Naive thymus-derived CD4-positive, alpha-beta T cell (primary cell): ENCODE results near the gene PTPN1. TPM values are rescaled to one million over a fixed set of nuclear protein-coding genes. Genes with fewer than 3 reads are reported as not detected.

Experiments
- ATAC-seq: fragments of 150-1000 bp; cut with Tn5 transposase; 2 replicates; pipeline ENCODE4 v1.10.0; 2021; ENCODE audit warnings: mild to moderate bottlenecking, moderate library complexity
- CTCF ChIA-PET: fragments of 350-600 bp; sonication (Branson Sonifier 250); formaldehyde crosslinking; loops from one replicate; lab custom pipeline; 2021; ENCODE audit warnings: antibody characterized with exemption; lab: Charles Lee
- POLR2A ChIA-PET: fragments of 350-600 bp; sonication (Branson Sonifier 250); formaldehyde crosslinking; loops from one replicate; lab custom pipeline; 2021; ENCODE audit warnings: antibody characterized with exemption, inconsistent platforms; lab: Charles Lee
- DNase-seq, 9 donors: peaks; one replicate each; pipeline versions ENCODE4 v3.0.0 to v3.0.0-alpha.2; 2020 to 2022; ENCODE audit warnings: mixed read lengths in 1 of 9
- H3K27ac ChIP-seq: one replicate; pipeline ENCODE4 v1.7.0; 2013; ENCODE audit warnings: mild to moderate bottlenecking, low read depth, low read length, moderate library complexity
- H3K27me3 ChIP-seq, 2 donors: one replicate each; pipeline ENCODE4 v1.7.0; 2013; ENCODE audit warnings: low read length in 2 of 2, mild to moderate bottlenecking in 2 of 2, moderate library complexity in 2 of 2; ENCODE audit not compliant: control insufficient read depth in 2 of 2, insufficient read depth in 2 of 2
- H3K36me3 ChIP-seq, 3 experiments: 1 replicate in 2 of 3; 2 replicates in 1 of 3; pipeline ENCODE4 v1.7.0; 2013; ENCODE audit warnings: low read length in 3 of 3, mild to moderate bottlenecking in 3 of 3, moderate library complexity in 1 of 3; ENCODE audit not compliant: insufficient read depth in 3 of 3, control insufficient read depth in 2 of 3
- H3K4me1 ChIP-seq, 2 donors: one replicate each; pipeline ENCODE4 v1.7.0; 2013; ENCODE audit warnings: low read length in 2 of 2, mild to moderate bottlenecking in 2 of 2, moderate library complexity in 1 of 2; ENCODE audit not compliant: control insufficient read depth in 2 of 2, insufficient read depth in 2 of 2
- H3K4me3 ChIP-seq: 2 replicates; pipeline ENCODE4 v1.7.0; 2013; ENCODE audit warnings: mild to moderate bottlenecking, low read length
- H3K9me3 ChIP-seq, 3 experiments: 1 replicate in 2 of 3; 2 replicates in 1 of 3; pipeline ENCODE4 v1.7.0; 2013; ENCODE audit warnings: low read length in 3 of 3; ENCODE audit not compliant: control insufficient read depth in 2 of 3
- H3K27ac Mint-ChIP-seq, 9 donors: one replicate each; pipeline ENCODE4 v1.8.0; 2020 to 2022; ENCODE audit warnings: mixed read lengths in 9 of 9, mild to moderate bottlenecking in 8 of 9, moderate library complexity in 5 of 9, inconsistent platforms in 2 of 9
- H3K27me3 Mint-ChIP-seq, 5 donors: one replicate each; pipeline ENCODE4 v1.8.0; 2021 to 2022; ENCODE audit warnings: mixed read lengths in 5 of 5, mild to moderate bottlenecking in 1 of 5
- H3K36me3 Mint-ChIP-seq, 5 donors: one replicate each; pipeline ENCODE4 v1.8.0; 2020 to 2022; ENCODE audit warnings: mixed read lengths in 5 of 5, mild to moderate bottlenecking in 3 of 5, inconsistent platforms in 1 of 5
- H3K4me1 Mint-ChIP-seq, 7 donors: one replicate each; pipeline ENCODE4 v1.8.0; 2020 to 2022; ENCODE audit warnings: mixed read lengths in 7 of 7, mild to moderate bottlenecking in 3 of 7, inconsistent platforms in 1 of 7
- H3K4me3 Mint-ChIP-seq, 10 donors: one replicate each; pipeline ENCODE4 v1.8.0; 2020 to 2022; ENCODE audit warnings: mild to moderate bottlenecking in 10 of 10, mixed read lengths in 10 of 10, moderate library complexity in 6 of 10, inconsistent platforms in 2 of 10
- H3K9me3 Mint-ChIP-seq, 11 donors: one replicate each; pipeline ENCODE4 v1.8.0; 2020 to 2022; ENCODE audit warnings: mixed read lengths in 11 of 11, mild to moderate bottlenecking in 4 of 11, inconsistent platforms in 1 of 11, moderate library complexity in 1 of 11
- intact Hi-C, 2 donors: fragments of 100-400 bp; cut with micrococcal nuclease; formaldehyde crosslinking; loops; one replicate each; pipeline ENCODE4 v1.15.1; 2023
- polyA plus RNA-seq, 2 donors: library from polyadenylated mRNA; unstranded; fragments of 300-500 nt; fragmentation: Illumina TruSeq; gene quantifications; one replicate each; pipeline ENCODE4 v1.2.3, GENCODE V29; 2021
- total RNA-seq, 6 experiments: library from RNA in 5 of 6; stranded (reverse) in 5 of 6; gene quantifications; 1 replicate in 5 of 6; 2 replicates in 1 of 6; pipeline ENCODE4 v1.2.3 and lab custom pipeline; 2021 to 2026

Gene PTPN1
- total and polyA plus RNA-seq, 7 experiments from 2014 or later, result 30.4 to 80.5 (median 59.7) TPM

DNA sequence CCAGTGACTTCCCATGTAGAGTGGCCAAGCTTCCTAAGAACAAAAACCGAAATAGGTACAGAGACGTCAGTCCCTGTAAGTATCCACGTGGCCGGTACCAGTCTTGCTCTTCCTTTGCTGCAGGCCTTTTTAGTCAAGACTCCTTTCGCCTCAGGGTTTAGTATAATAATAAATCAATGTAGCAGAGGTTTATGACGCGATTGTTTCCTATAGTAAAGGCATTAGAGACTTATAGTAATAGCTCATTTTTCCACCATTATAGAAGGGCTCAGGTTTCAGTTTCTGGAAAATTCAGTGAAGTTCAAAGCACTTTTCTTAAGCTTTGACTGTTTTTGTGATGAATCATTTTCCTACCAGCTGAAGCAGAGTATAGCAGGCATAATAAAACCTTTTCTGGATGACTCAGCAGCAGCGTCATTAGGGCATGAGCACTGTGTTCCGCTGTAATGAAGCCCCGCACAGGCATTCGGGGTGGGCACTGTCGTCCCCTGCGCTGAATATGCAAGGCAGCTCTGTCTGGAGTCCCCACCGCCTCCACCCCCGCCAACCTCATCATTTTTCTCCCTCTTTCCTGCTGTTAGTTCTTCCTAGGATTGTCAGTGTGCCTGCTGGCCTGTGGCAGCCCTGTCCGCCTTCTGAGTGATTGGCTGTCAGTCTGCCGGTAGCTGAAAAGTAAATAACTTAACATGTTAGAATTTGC lies 51.3 kb downstream of the PTPN1 start:
- no peaks in the 10 kb centered on the region for H3K27me3 ChIP-seq
- ChIA-PET CTCF (interaction anchor here (1.1 kb wide), 1 partner anchor 379 kb away, joined by 3 read pairs; no protein-coding TSS in a partner anchor), POLR2A (interaction anchor here (0.6 to 5.6 kb wide), 3 partner anchors 12 to 50 kb away, joined by 3 to 24 read pairs (median 4); partner anchors contain the start of gene PTPN1)
- H3K36me3 ChIP-seq, result peaks cover 8 to 54% (median 19%) of the 10 kb centered on the region in 3 experiments
- ATAC-seq, result no peak
- H3K27ac ChIP-seq, result no peak overlapping the region
- no peak overlapping the region for H3K4me3 ChIP-seq
- peak overlapping the region in 2 of 10 donors; percentile 25 to 40 for H3K4me3 Mint-ChIP-seq
- peak overlapping the region in 8 of 9 donors; percentile 6 to 86 (median 48) for H3K27ac Mint-ChIP-seq
- peak in 1 of 9 donors; percentile 62 for DNase-seq
- H3K27me3 Mint-ChIP-seq, result no peaks in the 10 kb centered on the region
- H3K4me1 Mint-ChIP-seq, result peaks cover 30 to 65% (median 48%) of the 10 kb centered on the region in 7 donors
- H3K36me3 Mint-ChIP-seq, result peaks cover 9 to 38% (median 20%) of the 10 kb centered on the region in 5 donors
- peaks cover 0 to 3% of the 10 kb centered on the region in 2 donors for H3K4me1 ChIP-seq
- intact Hi-C loops, result no loop called here
- no peaks in the 10 kb centered on the region for H3K9me3 ChIP-seq
- H3K9me3 Mint-ChIP-seq, result no peaks in the 10 kb centered on the region

DNA sequence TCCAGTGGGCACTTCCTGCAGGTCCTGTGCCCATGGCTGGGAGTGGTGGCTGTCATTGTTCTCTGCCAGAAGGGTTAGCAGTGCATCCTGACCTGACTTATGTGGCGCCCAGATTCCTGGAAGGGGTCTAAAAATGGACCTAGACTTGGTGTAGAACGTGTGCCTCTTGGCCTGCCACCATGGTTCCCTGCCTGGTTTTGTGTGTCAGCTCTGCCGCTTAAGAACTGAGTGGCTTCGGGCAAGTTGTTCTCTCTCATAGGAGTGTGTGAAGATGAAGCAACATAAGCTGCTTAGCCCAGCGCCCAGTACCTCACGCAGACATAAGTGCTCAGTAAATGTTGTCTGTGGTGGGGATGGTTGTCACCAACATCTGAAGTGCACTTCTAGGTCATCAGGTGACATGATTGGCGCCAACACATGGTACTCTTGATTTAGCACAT lies 52.1 kb downstream of the PTPN1 start:
- Mint-ChIP-seq H3K4me1 (peaks cover 36 to 67% (median 52%) of the 10 kb centered on the region in 7 donors), H3K36me3 (peaks cover 9 to 41% (median 25%) of the 10 kb centered on the region in 5 donors), H3K4me3 (no peak overlapping the region), H3K9me3 (no peaks in the 10 kb centered on the region), H3K27ac (peak overlapping the region in 8 of 9 donors; percentile 5 to 81 (median 40)), H3K27me3 (no peaks in the 10 kb centered on the region)
- H3K36me3 ChIP-seq, result peaks cover 8 to 58% (median 19%) of the 10 kb centered on the region in 3 experiments
- intact Hi-C loops, result no loop called here
- ChIA-PET POLR2A (interaction anchor here (0.6 to 5.6 kb wide), 2 partner anchors 41 to 51 kb away, joined by 3 to 24 read pairs; partner anchors contain the start of gene PTPN1), CTCF (interaction anchor here (2.3 kb wide), 1 partner anchor 13 kb away, joined by 5 read pairs; no protein-coding TSS in a partner anchor)
- H3K27ac ChIP-seq, result no peak overlapping the region
- no peak overlapping the region for H3K4me3 ChIP-seq
- ATAC-seq (no peak), DNase-seq (no peak)
- peaks cover 0 to 3% of the 10 kb centered on the region in 2 donors for H3K4me1 ChIP-seq
- no peaks in the 10 kb centered on the region for H3K27me3 ChIP-seq
- no peaks in the 10 kb centered on the region for H3K9me3 ChIP-seq

DNA sequence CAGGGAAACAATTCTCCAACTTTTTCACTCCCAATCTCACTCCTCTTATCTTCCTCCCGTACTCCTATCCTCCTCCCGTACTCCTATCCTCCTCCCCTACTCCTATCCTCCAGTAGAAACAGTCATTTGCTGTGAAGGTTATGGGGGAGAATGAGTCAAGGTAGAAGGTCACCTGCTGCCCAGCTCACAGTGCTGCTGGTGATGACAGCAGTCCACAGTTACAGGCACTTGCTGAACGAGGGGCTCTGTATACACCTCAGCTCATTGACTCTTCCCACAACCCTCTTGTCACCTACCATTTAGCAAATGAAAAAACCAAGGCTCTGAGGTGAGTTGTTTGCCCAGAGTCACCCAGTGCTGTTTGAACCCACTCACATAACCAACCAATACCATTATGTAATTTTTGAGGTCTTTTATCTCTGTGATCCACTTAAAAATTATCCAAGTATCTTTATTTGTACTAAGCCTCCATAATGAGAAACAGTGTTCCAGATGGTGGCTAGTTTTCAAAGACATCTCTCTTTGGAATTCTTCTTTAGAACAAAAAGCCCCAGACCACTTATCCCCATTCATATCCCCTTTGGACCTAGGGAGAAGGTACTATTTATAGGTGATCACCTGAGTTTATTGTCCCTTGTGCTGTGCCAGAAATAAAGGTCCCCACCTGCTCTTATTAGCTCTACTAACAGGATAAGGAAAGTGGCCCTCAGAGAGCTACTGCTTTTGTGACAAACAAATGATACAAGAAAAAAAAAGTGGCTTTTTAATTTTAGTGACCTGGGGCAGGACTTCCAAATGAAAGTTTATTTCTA lies 53.2 kb downstream of the PTPN1 start:
- Mint-ChIP-seq H3K36me3 (peaks cover 13 to 43% (median 20%) of the 10 kb centered on the region in 5 donors), H3K9me3 (no peaks in the 10 kb centered on the region), H3K4me1 (peaks cover 40 to 72% (median 56%) of the 10 kb centered on the region in 7 donors), H3K27me3 (no peaks in the 10 kb centered on the region), H3K4me3 (no peak overlapping the region), H3K27ac (peak overlapping the region in 7 of 9 donors; percentile 14 to 81 (median 59))
- CTCF ChIA-PET, result interaction anchor here (0.9 to 2.3 kb wide), 2 partner anchors 12 to 14 kb away, joined by 3 to 5 read pairs; no protein-coding TSS in a partner anchor
- intact Hi-C loops, result no loop called here
- Histone ChIP-seq H3K4me1 (peaks cover 0 to 3% of the 10 kb centered on the region in 2 donors), H3K4me3 (no peak overlapping the region), H3K36me3 (peaks cover 8 to 63% (median 19%) of the 10 kb centered on the region in 3 experiments), H3K27ac (no peak overlapping the region), H3K9me3 (no peaks in the 10 kb centered on the region), H3K27me3 (no peaks in the 10 kb centered on the region)
- DNase-seq (no peak), ATAC-seq (no peak)
- POLR2A ChIA-PET, result interaction anchor here (5.6 kb wide), 1 partner anchor 52 kb away, joined by 24 read pairs; the partner anchor contains the start of gene PTPN1

DNA sequence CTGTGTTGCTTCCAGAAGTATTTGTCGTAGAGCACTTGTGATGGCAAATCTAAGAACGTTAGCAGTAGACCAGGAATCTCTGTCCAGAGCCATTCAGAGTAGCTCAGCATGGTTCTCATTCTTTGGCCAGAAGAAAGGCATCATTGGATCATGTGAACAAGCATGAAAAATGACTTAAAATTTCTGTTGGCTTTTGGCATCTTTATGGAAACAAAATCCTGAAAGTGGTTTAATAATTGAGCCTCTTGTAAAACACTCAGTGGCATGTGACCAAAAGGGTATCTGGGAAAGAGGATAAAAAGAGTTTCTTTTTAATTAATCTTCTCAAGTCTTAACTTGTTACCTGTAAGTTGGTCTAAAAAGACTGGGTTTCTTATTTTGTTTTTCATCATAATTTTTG lies 55.2 kb downstream of the PTPN1 start:
- ChIA-PET CTCF (interaction anchor here (0.8 to 1.1 kb wide), 2 partner anchors 52 to 61 kb away, joined by 4 read pairs; no protein-coding TSS in a partner anchor), POLR2A (interaction anchor here (1.2 to 5.6 kb wide), 2 partner anchors 11 to 54 kb away, joined by 3 to 24 read pairs; partner anchors contain the start of gene PTPN1)
- H3K4me1 Mint-ChIP-seq, result peaks cover 44 to 75% (median 61%) of the 10 kb centered on the region in 7 donors

DNA sequence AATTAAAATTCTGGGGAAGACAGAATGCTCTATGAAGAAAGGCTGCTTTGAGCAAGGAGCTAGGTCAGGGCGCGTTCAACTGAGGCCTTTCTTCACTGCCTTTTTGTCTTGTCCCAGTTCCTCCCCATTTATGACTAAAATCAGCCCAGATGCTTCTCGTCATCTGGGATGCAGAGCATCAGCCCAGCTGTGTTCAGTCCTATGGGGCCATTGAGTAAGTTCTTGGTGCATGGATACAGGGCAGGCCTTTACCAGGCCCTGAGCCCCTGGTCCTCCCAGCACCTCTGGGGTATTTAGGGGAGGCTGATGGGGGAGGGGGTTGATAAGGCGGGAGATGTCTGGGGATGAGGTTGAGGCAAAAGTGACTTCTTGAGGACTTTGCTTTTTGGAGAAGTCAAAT lies 55.7 kb downstream of the PTPN1 start:
- CTCF ChIA-PET, result interaction anchor here (0.8 to 1.1 kb wide), 2 partner anchors 52 to 62 kb away, joined by 4 read pairs; no protein-coding TSS in a partner anchor

More for the DNA sequence above, 55.2 kb downstream of the PTPN1 start:
- H3K4me3 ChIP-seq, result no peak overlapping the region
- peak overlapping the region in 6 of 9 donors; percentile 21 to 68 (median 52) for H3K27ac Mint-ChIP-seq
- H3K27ac ChIP-seq, result no peak overlapping the region
- H3K9me3 Mint-ChIP-seq, result no peaks in the 10 kb centered on the region
- H3K9me3 ChIP-seq, result no peaks in the 10 kb centered on the region
- peaks cover 8 to 71% (median 19%) of the 10 kb centered on the region in 3 experiments for H3K36me3 ChIP-seq
- no peak for ATAC-seq
- H3K36me3 Mint-ChIP-seq, result peaks cover 20 to 53% (median 22%) of the 10 kb centered on the region in 5 donors
- no peak for DNase-seq
- intact Hi-C loops, result no loop called here
- no peak overlapping the region for H3K4me3 Mint-ChIP-seq
- H3K27me3 ChIP-seq, result no peaks in the 10 kb centered on the region
- peaks cover 7 to 11% of the 10 kb centered on the region in 2 donors for H3K4me1 ChIP-seq
- H3K27me3 Mint-ChIP-seq, result no peaks in the 10 kb centered on the region

More for the DNA sequence above, 55.7 kb downstream of the PTPN1 start:
- DNase-seq (no peak), ATAC-seq (no peak)
- intact Hi-C loops, result no loop called here
- Histone ChIP-seq H3K9me3 (no peaks in the 10 kb centered on the region), H3K36me3 (peaks cover 11 to 69% (median 18%) of the 10 kb centered on the region in 3 experiments), H3K4me1 (peaks cover 7 to 16% of the 10 kb centered on the region in 2 donors), H3K27ac (no peak overlapping the region), H3K4me3 (no peak overlapping the region), H3K27me3 (no peaks in the 10 kb centered on the region)
- Mint-ChIP-seq H3K27ac (peak overlapping the region in 7 of 9 donors; percentile 7 to 73 (median 51)), H3K4me3 (no peak overlapping the region), H3K9me3 (no peaks in the 10 kb centered on the region), H3K36me3 (peaks cover 20 to 52% (median 22%) of the 10 kb centered on the region in 5 donors), H3K27me3 (no peaks in the 10 kb centered on the region), H3K4me1 (peaks cover 45 to 77% (median 64%) of the 10 kb centered on the region in 7 donors)
- POLR2A ChIA-PET, result interaction anchor here (0.6 to 5.6 kb wide), 2 partner anchors 19 to 55 kb away, joined by 3 to 24 read pairs; partner anchors contain the start of gene PTPN1
